ENCODE data around the gene RFX2. TPM values are rescaled to one million over a fixed set of nuclear protein-coding genes. Genes with fewer than 3 reads are reported as not detected.
"Not testable (repeated sequence)": the region's sequence is repeated elsewhere in the genome, so short reads cannot be mapped to it uniquely, and the experiment has no call there.

RFX2 gene
- total RNA-seq, 2 donors from 2014 or later: 6.6 to 11.0 TPM

- DNase-seq: no peak
- H3K9me3 Mint-ChIP-seq: no peaks in the 10 kb centered on the region
Measured at GRCh38 chr19:6006896-6007295, 103.4 kb downstream of the RFX2 start.

GRCh38 chr19:6006070-6006446 is 104.2 kb downstream of the RFX2 start:
- H3K9me3 ChIP-seq (ENCODE audit: control insufficient read depth, low read length); H3K4me3 Mint-ChIP-seq; H3K27ac Mint-ChIP-seq; H3K27me3 Mint-ChIP-seq (ENCODE audit: insufficient read depth); H3K36me3 ChIP-seq (ENCODE audit: control insufficient read depth, insufficient read depth, low read length); H3K36me3 Mint-ChIP-seq (ENCODE audit: low read depth); H3K9ac ChIP-seq (ENCODE audit: extremely low read depth, low read length, poor library complexity, severe bottlenecking); H3K27ac ChIP-seq (ENCODE audit: low read depth, low read length); H3K27me3 ChIP-seq (ENCODE audit: control insufficient read depth, insufficient read depth, low read length, poor library complexity, severe bottlenecking); H3K4me3 ChIP-seq (ENCODE audit: low read length); DNase-seq; H3K9me3 Mint-ChIP-seq; H3K4me1 Mint-ChIP-seq; H3K4me1 ChIP-seq (ENCODE audit: control insufficient read depth, insufficient read depth, low read length): not testable (repeated sequence)
- WGBS, 2 experiments (ENCODE audit: insufficient coverage in 1 of 2, insufficient read length in 1 of 2): 85 to 94% methylated on average over 5 to 7 of the region's 7 CpGs

More at GRCh38 chr19:6006896-6007295, 103.4 kb downstream of the RFX2 start:
- H3K27me3 Mint-ChIP-seq (ENCODE audit: insufficient read depth): no peaks in the 10 kb centered on the region
- H3K4me1 Mint-ChIP-seq: no peaks in the 10 kb centered on the region
- WGBS, 2 experiments (ENCODE audit: insufficient coverage in 1 of 2, insufficient read length in 1 of 2): 91 to 92% methylated on average over 18 to 20 of the region's 20 CpGs
- no peak overlapping the region for H3K27ac ChIP-seq (ENCODE audit: low read depth, low read length)
- no peak overlapping the region for H3K9ac ChIP-seq (ENCODE audit: extremely low read depth, low read length, poor library complexity, severe bottlenecking)
- no peak for TF ChIP-seq CTCF (conservative IDR thresholded peaks at IDR 0.05)
- no peak overlapping the region for H3K4me3 ChIP-seq (ENCODE audit: low read length)
- H3K4me1 ChIP-seq (ENCODE audit: control insufficient read depth, insufficient read depth, low read length): no peaks in the 10 kb centered on the region
- H3K4me3 Mint-ChIP-seq: no peak overlapping the region
- H3K27me3 ChIP-seq (ENCODE audit: control insufficient read depth, insufficient read depth, low read length, poor library complexity, severe bottlenecking): no peaks in the 10 kb centered on the region
- no peak overlapping the region for H3K27ac Mint-ChIP-seq
- peaks cover 4% of the 10 kb centered on the region for H3K36me3 Mint-ChIP-seq (ENCODE audit: low read depth)
- no peaks in the 10 kb centered on the region for H3K9me3 ChIP-seq (ENCODE audit: control insufficient read depth, low read length)
- no peaks in the 10 kb centered on the region for H3K36me3 ChIP-seq (ENCODE audit: control insufficient read depth, insufficient read depth, low read length)

- peaks cover 3% of the 10 kb centered on the region for H3K9me3 Mint-ChIP-seq
- TF ChIP-seq CTCF (conservative IDR thresholded peaks at IDR 0.05): no peak
Measured at GRCh38 chr19:6005321-6006069, 104.8 kb downstream of the RFX2 start.

More at GRCh38 chr19:6005321-6006069, 104.8 kb downstream of the RFX2 start:
- H3K4me1 Mint-ChIP-seq: no peaks in the 10 kb centered on the region
- H3K4me3 Mint-ChIP-seq: no peak overlapping the region
- no peaks in the 10 kb centered on the region for H3K9me3 ChIP-seq (ENCODE audit: control insufficient read depth, low read length)
- H3K27ac Mint-ChIP-seq: no peak overlapping the region
- whole genome bisulfite sequencing, 2 experiments (ENCODE audit: insufficient coverage in 1 of 2, insufficient read length in 1 of 2): 89 to 95% methylated on average over 15 to 18 of the region's 18 CpGs
- no peaks in the 10 kb centered on the region for H3K27me3 ChIP-seq (ENCODE audit: control insufficient read depth, insufficient read depth, low read length, poor library complexity, severe bottlenecking)
- no peaks in the 10 kb centered on the region for H3K27me3 Mint-ChIP-seq (ENCODE audit: insufficient read depth)
- H3K36me3 ChIP-seq (ENCODE audit: control insufficient read depth, insufficient read depth, low read length): no peaks in the 10 kb centered on the region
- H3K4me1 ChIP-seq (ENCODE audit: control insufficient read depth, insufficient read depth, low read length): no peaks in the 10 kb centered on the region
- no peak overlapping the region for H3K9ac ChIP-seq (ENCODE audit: extremely low read depth, low read length, poor library complexity, severe bottlenecking)
- H3K27ac ChIP-seq (ENCODE audit: low read depth, low read length): no peak overlapping the region
- no peak for DNase-seq
- peaks cover 11% of the 10 kb centered on the region for H3K36me3 Mint-ChIP-seq (ENCODE audit: low read depth)
- no peak overlapping the region for H3K4me3 ChIP-seq (ENCODE audit: low read length)

All from endodermal cell (in vitro differentiated cells).